ENCODE measurements around the gene NDUFAF3. TPM values are rescaled to one million over a fixed set of nuclear protein-coding genes. Genes with fewer than 3 reads are reported as not detected.

NDUFAF3 gene
- total and polyA plus RNA-seq, 2 donors (not counting 3 experiments of a cell fraction or from before 2014, with no cell fraction given), result 91.1 to 91.4 TPM

DNA sequence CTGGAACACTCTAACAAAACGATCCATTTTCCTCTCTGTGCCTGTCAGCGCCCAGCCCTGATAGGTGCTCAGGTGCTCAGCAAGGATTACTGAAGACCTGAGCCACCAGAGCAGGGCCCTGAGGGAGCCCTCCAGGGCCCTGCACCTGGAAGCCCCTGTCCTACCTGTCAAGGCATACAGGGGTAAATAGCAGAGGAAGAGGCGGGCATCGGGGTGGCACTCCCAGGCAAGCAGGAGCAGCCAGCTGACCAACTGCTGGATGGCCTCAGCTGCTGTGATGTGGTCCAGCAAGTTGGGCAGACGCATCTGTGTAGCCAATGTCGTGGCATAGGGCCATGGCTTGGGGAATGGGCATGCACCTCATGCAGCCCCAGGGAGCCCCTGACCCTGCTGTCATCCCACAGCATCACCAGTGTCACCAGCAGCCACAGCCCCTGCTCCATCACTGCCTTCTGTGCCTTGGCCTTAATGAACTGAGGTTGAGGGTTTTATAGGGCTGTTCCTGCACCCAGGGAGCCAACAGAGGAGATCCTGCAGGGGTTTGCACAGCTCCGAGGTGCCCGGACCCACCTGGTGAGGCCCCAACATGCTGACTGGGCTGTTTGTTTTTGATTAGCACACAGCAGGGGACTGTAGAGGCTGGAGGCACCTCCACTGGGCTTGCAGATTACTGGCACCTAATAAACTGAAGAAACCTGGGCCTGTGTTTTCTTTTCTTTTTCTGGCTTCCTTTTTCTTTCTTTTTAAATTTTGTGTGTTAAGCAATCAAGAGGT, 22.6 kb upstream of the NDUFAF3 start:
- Histone ChIP-seq H3K9me3 (replicated peaks; ENCODE audit: control insufficient read depth, insufficient read depth, low read length) (no peaks in the 10 kb centered on the region), H4K20me1 (replicated peaks; ENCODE audit: control insufficient read depth, extremely low read depth, insufficient read depth, low read length) (no peaks in the 10 kb centered on the region), H3K4me2 (ENCODE audit: insufficient read depth, low read length) (no peak overlapping the region), H3K4me1 (ENCODE audit: control insufficient read depth, extremely low read depth, insufficient read depth, low read length) (no peaks in the 10 kb centered on the region), H3K27me3 (ENCODE audit: control insufficient read depth in 2 of 2, insufficient read depth in 2 of 2, low read length in 2 of 2) (no peaks in the 10 kb centered on the region), H3K9me1 (replicated peaks; ENCODE audit: control insufficient read depth, extremely low read depth, insufficient read depth, low read length) (no peaks in the 10 kb centered on the region), H3K27ac (ENCODE audit: insufficient read depth, low read depth, low read length) (no peak overlapping the region), H3K4me3 (replicated peaks in 1 of 3; ENCODE audit: insufficient read depth in 1 of 3, low read depth in 1 of 3, low read length in 3 of 3) (no peak overlapping the region), H2AFZ (ENCODE audit: low read depth, low read length) (no peak overlapping the region), H3K79me2 (ENCODE audit: control insufficient read depth, insufficient read depth, low read length) (no peaks in the 10 kb centered on the region), H3K36me3 (ENCODE audit: control insufficient read depth in 2 of 2, extremely low read depth in 1 of 2, insufficient read depth in 2 of 2, low read length in 2 of 2) (peaks cover 0 to under 1% of the 10 kb centered on the region in 2 experiments), H3K9ac (replicated peaks; ENCODE audit: extremely low read depth, insufficient read depth, low read length) (no peak overlapping the region)
- ChIA-PET POLR2A (no interaction called here), CTCF (interaction anchor here (1.4 to 2.3 kb wide), 3 partner anchors 10 to 11 kb away, joined by 3 to 8 read pairs (median 5); partner anchors contain the start of gene P4HTM)
- TF ChIP-seq, protein P1, sequence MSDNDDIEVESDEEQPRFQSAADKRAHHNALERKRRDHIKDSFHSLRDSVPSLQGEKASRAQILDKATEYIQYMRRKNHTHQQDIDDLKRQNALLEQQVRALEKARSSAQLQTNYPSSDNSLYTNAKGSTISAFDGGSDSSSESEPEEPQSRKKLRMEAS (IDR thresholded peaks at IDR 0.05; ENCODE audit: insufficient read depth, insufficient read length), result no peak
- intact Hi-C loops (cut with micrococcal nuclease), result no loop called here
- BruUV-seq (replicated peaks), result no TSS peak
- dilution Hi-C loops (cut with MboI; ENCODE audit: extremely low pct_ligation_motif_present, low sequenced_read_pairs), result no loop called here
- no peak for DNase-seq (ENCODE audit: low read depth, low spot score)
- no peak for FAIRE-seq

DNA sequence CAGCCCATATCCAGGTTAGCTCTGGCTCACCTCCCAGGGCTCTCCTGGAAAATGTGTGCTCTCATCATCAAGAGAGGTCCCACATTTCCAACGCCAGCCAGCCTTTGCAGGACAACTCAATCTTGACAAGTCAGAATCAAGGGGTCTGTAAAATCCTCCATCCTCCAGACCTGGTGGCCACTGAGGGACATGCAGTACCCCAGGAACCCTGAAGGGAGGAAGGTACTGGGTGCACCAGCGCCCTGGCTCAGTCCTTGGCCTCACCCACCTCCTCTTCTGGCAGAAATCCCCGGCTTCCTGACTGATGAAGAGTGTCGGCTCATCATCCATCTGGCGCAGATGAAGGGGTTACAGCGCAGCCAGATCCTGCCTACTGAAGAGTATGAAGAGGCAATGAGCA, 20.8 kb upstream of the NDUFAF3 start:
- Histone ChIP-seq H3K27me3 (ENCODE audit: control insufficient read depth in 2 of 2, insufficient read depth in 2 of 2, low read length in 2 of 2) (no peaks in the 10 kb centered on the region), H3K79me2 (ENCODE audit: control insufficient read depth, insufficient read depth, low read length) (no peaks in the 10 kb centered on the region), H2AFZ (ENCODE audit: low read depth, low read length) (no peak overlapping the region), H3K9me3 (replicated peaks; ENCODE audit: control insufficient read depth, insufficient read depth, low read length) (no peaks in the 10 kb centered on the region), H4K20me1 (replicated peaks; ENCODE audit: control insufficient read depth, extremely low read depth, insufficient read depth, low read length) (no peaks in the 10 kb centered on the region), H3K36me3 (ENCODE audit: control insufficient read depth in 2 of 2, extremely low read depth in 1 of 2, insufficient read depth in 2 of 2, low read length in 2 of 2) (no peaks in the 10 kb centered on the region), H3K9me1 (replicated peaks; ENCODE audit: control insufficient read depth, extremely low read depth, insufficient read depth, low read length) (no peaks in the 10 kb centered on the region), H3K4me2 (ENCODE audit: insufficient read depth, low read length) (no peak overlapping the region), H3K9ac (replicated peaks; ENCODE audit: extremely low read depth, insufficient read depth, low read length) (no peak overlapping the region), H3K4me1 (ENCODE audit: control insufficient read depth, extremely low read depth, insufficient read depth, low read length) (peaks cover 2% of the 10 kb centered on the region), H3K27ac (ENCODE audit: insufficient read depth, low read depth, low read length) (no peak overlapping the region), H3K4me3 (replicated peaks in 1 of 3; ENCODE audit: insufficient read depth in 1 of 3, low read depth in 1 of 3, low read length in 3 of 3) (no peak overlapping the region)
- ChIA-PET POLR2A (interaction anchor here (0.6 kb wide), 1 partner anchor 8 kb away, joined by 4 read pairs; no protein-coding TSS in a partner anchor), CTCF (interaction anchor here (1.6 to 2.3 kb wide), 2 partner anchors 12 to 13 kb away, joined by 6 to 8 read pairs; partner anchors contain the start of gene P4HTM)
- intact Hi-C loops (cut with micrococcal nuclease), result no loop called here
- FAIRE-seq (no peak), DNase-seq (ENCODE audit: low read depth, low spot score) (no peak)
- dilution Hi-C loops (cut with MboI; ENCODE audit: extremely low pct_ligation_motif_present, low sequenced_read_pairs), result no loop called here
- TF ChIP-seq EZH2 (IDR thresholded peaks at IDR 0.05; ENCODE audit: borderline replicate concordance, low read depth, low read length, severe bottlenecking) (no peak), POLR2A (IDR thresholded peaks at IDR 0.05; ENCODE audit: low read depth, low read length) (no peak), JUN (IDR thresholded peaks at IDR 0.05; ENCODE audit: borderline replicate concordance, insufficient read depth, insufficient read length, low read depth) (no peak), POLR2AphosphoS5 (IDR thresholded peaks at IDR 0.05; ENCODE audit: insufficient read depth, low read depth, low read length) (no peak), MYC (IDR thresholded peaks at IDR 0.05; ENCODE audit: low read depth, low read length) (no peak), GATA2 (IDR thresholded peaks at IDR 0.05; ENCODE audit: insufficient read depth, insufficient read length, low read depth, low read length) (no peak), FOS (IDR thresholded peaks at IDR 0.05; ENCODE audit: borderline replicate concordance, insufficient read depth, low read length) (no peak)
- TF ChIP-seq, protein P2, sequence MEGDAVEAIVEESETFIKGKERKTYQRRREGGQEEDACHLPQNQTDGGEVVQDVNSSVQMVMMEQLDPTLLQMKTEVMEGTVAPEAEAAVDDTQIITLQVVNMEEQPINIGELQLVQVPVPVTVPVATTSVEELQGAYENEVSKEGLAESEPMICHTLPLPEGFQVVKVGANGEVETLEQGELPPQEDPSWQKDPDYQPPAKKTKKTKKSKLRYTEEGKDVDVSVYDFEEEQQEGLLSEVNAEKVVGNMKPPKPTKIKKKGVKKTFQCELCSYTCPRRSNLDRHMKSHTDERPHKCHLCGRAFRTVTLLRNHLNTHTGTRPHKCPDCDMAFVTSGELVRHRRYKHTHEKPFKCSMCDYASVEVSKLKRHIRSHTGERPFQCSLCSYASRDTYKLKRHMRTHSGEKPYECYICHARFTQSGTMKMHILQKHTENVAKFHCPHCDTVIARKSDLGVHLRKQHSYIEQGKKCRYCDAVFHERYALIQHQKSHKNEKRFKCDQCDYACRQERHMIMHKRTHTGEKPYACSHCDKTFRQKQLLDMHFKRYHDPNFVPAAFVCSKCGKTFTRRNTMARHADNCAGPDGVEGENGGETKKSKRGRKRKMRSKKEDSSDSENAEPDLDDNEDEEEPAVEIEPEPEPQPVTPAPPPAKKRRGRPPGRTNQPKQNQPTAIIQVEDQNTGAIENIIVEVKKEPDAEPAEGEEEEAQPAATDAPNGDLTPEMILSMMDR (IDR thresholded peaks at IDR 0.05; ENCODE audit: extremely low read depth in 1 of 2, insufficient read depth in 1 of 2, low read depth in 1 of 2, low read length in 2 of 2), result no peak
- TF ChIP-seq, protein P1 (IDR thresholded peaks at IDR 0.05; ENCODE audit: insufficient read depth, insufficient read length), result no peak
- no TSS peak for BruUV-seq (replicated peaks)
